ENCODE data around the gene HRH4.

- TF ChIP-seq EZH2 (IDR thresholded peaks at IDR 0.05; ENCODE audit: borderline replicate concordance, low read depth, low read length, severe bottlenecking) (no peak), CTCF (IDR thresholded peaks at IDR 0.05; ENCODE audit: extremely low read depth in 1 of 2, insufficient read depth in 1 of 2, low read depth in 1 of 2, low read length in 2 of 2) (no peak)
Measured at GRCh38 chr18:24465486-24465885, 5.0 kb downstream of the HRH4 start.
